HG03175 (cell line): ENCODE results near the gene CD6.

Experiments used
- ATAC-seq: cut with Tn5 transposase; IDR thresholded peaks from one replicate; pipeline ENCODE4 v1.9.1; 2021; ENCODE audit warnings: mild to moderate bottlenecking, moderate library complexity; ENCODE audit not compliant: unreplicated experiment

CD6 gene

DNA sequence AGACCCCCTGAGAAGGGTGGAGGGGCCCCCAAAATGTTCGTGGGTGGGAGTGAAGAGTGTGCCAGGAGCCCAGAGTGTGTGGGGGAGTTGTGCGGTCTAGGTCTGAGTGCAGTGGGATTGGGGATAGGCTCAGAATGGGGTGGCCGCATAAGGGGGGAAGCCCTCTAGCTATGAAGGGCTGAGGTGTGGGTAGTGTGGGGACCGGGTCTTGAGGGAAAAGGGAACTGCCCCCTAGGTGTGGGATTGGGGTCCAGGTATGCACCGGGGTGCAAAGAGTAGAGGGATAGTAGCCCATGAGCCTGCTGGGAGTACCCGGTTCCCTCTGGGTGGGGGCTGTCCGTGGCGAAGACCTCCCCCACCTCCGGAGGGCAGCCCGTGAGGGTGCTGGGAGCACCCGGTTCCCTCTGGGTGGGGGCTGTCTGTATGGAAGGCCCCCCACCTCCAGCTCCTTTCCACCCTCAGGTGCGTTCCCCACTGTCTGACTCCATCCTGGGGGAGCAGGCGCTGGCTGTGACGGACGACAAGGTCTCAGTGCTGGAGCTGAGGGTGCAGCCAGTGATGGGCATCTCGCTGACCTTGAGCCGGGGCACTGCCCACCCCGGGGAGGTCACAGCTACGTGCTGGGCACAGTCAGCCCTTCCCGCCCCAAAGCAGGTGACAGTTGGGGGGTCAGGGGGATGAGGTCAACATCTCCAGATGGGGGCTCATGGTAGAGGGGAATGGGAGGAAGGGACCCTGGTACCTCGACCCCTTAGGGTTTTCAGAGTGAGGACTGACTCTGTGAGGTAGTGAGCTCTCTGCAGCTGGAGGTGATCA, 36.5 kb upstream of the CD6 start:
- ATAC-seq: no peak

DNA sequence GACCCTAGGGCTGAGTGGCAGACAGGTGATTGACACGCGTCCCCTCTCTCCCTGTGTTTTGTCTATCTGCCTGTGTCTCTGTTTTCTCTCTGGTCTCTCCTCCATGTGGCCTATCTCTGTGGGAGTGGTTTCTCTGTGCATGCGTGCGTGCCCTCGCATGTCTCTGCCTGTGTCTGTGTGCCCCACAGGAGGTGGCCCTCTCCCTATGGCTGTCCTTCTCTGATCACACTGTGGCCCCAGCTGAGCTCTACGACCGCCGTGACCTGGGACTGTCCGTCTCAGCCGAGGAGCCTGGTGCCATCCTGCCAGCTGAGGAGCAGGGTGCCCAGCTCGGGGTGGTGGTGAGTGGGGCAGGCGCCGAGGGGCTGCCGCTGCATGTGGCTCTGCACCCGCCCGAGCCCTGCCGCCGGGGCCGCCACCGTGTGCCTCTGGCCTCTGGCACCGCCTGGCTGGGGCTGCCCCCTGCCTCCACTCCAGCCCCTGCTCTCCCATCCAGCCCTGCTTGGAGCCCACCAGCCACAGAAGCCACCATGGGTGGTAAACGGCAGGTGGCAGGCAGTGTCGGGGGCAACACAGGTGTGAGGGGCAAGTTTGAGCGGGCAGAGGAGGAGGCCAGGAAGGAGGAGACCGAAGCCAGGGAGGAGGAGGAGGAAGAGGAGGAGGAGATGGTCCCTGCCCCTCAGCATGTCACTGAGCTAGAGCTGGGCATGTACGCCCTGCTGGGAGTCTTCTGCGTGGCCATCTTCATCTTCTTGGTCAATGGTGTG, 35.6 kb upstream of the CD6 start:
- ATAC-seq: no peak

- ATAC-seq: no peak
Measured at GRCh38 chr11:60936467-60937143, 34.9 kb upstream of the CD6 start.

GRCh38 chr11:60937144-60937527, 34.3 kb upstream of the CD6 start:
- no peak for ATAC-seq

DNA sequence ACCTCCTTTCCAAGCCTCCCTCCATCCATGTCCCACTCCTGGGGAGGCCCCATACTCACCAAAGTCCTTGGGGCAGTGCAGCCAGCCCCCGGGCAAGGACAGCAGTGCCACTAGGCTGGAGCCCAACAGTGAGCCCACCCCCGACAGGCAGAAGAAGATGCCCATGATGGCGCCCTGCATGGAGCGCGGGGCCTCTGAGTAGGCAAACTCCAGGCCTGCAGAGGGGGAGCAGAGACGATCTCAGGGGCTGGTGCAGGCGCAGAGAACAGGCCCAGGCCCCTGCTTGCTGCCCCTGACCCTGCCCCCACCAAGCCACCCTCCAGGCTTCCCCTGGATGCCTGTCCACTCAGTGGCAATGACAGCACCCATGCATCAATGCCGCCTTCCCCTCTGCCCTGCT, 33.7 kb upstream of the CD6 start:
- ATAC-seq: no peak

GRCh38 chr11:60938500-60938899, 33.0 kb upstream of the CD6 start:
- no peak for ATAC-seq

GRCh38 chr11:60939301-60939700, 32.2 kb upstream of the CD6 start:
- no peak for ATAC-seq

DNA sequence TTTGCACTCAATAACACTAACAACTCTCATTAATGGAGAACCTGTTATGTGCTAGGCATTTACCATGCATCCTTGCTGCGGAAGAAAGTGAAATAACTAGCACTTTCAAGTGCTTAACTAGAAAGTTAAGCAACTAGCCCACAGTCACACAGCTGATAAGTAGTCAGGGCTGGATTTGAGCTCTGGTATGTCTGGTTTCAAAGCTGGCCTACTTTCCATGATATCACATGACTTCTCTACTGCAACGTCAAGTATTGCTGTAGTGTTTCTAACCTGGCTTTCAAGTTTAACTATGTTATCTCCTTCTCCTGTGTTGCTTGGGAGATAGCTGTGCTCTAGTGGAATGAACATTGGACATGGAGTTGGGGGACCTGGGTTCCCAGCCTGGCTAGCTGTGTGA, 31.6 kb upstream of the CD6 start:
- ATAC-seq: no peak

- ATAC-seq: no peak
Measured at GRCh38 chr11:60941371-60942119, 29.9 kb upstream of the CD6 start.

- no peak for ATAC-seq
Measured at GRCh38 chr11:60942219-60942618, 29.3 kb upstream of the CD6 start.

GRCh38 chr11:60942970-60943565, 28.4 kb upstream of the CD6 start:
- no peak for ATAC-seq

GRCh38 chr11:60944490-60945294, 26.8 kb upstream of the CD6 start:
- no peak for ATAC-seq

DNA sequence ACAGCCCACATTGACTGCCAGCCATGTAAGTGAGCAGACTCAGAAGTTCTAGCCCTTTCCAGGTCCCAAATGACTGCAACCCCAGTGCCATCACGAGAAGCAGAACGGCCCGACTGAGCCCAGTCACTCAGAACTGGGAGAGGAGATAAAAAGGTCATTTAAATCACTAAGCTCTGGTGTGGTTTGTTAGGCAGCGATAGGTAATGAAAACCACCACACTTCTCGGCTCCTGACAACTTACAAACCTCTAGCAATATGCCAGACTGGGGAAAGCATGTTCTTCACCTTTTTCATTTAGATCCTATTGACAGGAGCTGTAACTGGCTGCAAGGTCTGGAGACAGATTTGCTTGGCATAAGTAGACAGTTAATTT, 26.2 kb upstream of the CD6 start:
- ATAC-seq: no peak

- ATAC-seq: no peak
Measured at GRCh38 chr11:60946601-60947264, 24.7 kb upstream of the CD6 start.

DNA sequence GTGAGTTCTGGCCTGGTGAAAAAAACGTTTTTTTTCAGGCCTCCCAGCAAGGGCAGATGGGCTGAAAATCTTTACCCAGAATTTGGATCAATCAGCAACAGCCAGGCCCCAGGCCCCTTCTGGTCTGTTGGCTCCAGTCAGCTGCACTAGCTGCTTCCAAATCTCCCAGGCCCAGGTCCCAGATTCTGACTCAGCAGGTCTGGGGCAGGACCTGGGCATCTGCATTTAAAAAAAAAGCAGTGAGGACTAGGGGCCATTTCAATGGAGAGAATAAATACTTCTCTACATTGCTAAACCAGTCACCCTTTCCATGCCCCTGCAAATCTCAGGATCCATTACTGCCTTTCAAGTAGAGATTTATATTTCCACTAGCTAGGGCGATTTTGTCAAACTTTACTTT, 23.8 kb upstream of the CD6 start:
- no peak for ATAC-seq

DNA sequence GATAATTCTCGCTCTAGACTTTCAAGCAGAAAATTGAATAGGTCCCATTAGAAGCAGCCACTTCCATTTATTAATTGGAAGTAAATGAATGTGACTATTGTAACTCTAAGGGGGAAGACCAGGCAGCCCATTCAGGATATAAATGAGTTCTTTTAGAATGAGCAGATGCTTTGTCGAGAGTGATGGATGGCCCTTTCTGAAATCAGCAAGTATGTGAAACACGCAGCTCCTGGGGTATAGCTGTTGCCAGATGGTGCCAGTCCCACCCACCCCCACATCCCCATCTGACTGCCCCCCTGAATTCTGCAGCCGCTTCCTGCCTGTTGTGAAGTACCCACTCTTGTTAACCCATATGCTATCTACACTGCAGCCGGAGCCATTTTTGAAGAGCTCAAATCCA, 23.2 kb upstream of the CD6 start:
- no peak for ATAC-seq

GRCh38 chr11:60950024-60950423, 21.5 kb upstream of the CD6 start:
- no peak for ATAC-seq

GRCh38 chr11:60950933-60951605, 20.4 kb upstream of the CD6 start:
- ATAC-seq: peak; percentile 25

DNA sequence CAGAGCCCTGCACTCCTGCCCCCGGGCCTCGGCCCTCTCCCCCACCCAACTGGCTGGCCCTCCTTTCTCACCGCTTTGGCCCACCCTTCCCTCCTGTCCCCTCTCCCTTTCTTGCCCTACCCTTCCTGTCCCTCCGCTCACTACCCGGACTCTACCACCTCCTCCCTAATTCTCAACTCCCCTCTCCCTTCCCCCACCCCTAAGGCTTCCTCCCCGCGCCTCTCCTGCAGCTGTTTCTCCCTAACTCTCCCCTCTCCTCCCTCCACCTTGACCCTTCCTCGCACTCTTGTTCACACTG, 19.9 kb upstream of the CD6 start:
- ATAC-seq: no peak
